ENCODE results near the gene DNMT3L.
"Not testable (repeated sequence)": the region's sequence is repeated elsewhere in the genome, so short reads cannot be mapped to it uniquely, and the experiment has no call there.

DNMT3L gene

DNA sequence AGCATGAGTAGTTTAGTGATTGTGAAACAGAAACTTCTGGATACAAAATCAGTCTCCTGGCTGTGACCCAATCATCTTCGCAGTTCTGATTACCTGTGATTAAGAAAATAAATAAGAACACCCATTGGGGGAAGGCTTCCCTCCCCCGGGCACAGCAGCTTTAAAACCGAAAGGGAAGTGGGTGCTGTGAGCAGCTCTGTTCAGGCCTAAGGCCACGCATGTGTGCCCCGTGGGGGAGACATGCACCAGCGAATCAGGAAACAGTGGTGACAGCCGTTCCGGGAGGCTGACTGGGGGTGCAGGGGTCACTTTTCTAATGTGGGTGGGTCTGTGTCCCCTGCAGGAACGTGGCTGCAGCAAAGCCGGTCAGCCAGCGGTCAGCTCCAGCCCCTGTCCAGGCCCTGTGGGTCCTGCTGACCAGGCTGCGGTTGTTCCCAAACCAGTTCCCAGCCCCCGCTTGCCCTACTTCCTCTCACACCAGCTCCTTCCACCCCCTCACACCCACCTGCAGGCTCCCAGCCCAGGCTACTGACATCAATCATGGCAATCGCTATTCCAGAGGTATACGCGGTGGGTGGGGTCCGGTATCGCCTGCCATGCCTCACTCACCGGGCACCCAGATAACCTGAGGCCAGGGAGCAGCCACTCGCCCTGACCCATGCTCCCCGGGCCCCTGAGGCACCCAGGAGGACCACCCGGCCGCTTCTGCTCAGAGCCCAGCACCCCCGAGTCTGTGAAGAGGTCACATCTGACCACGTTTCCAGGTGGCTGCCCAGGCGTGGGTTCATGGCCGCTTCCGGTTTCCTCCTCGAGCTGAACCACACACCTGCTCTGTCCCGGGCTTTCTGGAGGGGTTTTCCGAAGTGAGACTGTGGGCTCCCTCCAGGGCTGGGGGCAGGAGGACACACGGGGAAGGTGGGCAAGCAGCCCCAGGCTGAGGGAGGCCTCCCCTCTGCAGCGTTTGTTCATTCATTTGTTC lies 54.7 kb downstream of the DNMT3L start:
- not testable (repeated sequence) for FAIRE-seq; DNase-seq (ENCODE audit: insufficient read length, low spot score)

DNA sequence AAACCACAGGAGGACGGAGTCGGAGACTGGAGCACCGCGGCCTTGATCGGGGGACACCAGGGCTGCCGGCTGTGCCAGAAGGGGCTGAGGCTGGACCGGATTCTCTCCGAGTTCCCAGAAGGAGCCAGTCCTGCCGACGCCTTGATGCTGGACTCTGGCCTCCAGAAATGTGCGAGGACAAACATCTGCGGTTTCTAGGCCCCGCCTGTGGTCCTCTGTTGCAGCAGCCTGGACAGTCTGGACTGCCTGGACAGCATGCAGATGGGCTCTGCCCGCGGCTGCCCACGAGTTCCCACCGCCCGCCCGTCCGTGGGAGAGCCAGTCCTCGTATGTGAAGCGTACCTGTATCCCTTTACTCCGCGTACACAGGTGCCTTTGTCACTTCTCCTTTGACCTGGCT lies 55.5 kb downstream of the DNMT3L start:
- not testable (repeated sequence) for FAIRE-seq; DNase-seq (ENCODE audit: insufficient read length, low spot score)

DNA sequence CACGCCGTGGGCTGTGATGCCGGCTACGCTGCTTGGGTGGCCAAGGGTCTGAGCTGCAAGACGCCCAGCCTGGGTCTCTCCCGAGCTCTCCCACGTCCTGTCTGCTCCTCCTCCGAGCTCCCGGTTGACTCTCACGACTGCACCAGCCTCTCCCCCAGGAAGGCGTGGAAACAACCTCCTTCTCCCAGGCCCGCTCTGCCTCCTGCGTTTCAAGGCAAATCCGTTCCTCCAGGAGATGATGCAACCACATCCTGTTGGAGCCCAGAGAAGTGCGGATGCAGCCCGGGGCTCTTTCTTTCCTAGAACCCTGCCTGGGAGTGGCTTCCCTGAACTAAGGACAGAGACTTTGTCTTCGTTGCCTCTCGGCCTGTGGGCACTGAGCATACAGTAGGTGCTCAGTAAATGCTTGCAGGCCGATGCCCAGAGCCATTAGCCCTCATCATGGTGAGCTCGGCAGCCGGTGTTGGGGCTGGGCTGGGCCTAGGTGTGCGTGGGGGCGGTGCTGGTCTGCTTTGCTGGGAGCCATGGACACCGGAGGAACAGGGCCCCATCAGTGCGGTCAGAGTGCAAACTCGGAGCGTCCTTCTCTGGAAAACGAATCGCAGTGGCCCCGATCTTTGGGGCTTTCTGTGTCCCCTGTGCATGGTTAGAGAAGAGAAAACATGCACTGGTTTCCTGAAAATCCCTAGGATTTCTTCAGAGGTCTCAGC lies 59.0 kb downstream of the DNMT3L start:
- not testable (repeated sequence) for FAIRE-seq; DNase-seq (ENCODE audit: insufficient read length, low spot score)

DNA sequence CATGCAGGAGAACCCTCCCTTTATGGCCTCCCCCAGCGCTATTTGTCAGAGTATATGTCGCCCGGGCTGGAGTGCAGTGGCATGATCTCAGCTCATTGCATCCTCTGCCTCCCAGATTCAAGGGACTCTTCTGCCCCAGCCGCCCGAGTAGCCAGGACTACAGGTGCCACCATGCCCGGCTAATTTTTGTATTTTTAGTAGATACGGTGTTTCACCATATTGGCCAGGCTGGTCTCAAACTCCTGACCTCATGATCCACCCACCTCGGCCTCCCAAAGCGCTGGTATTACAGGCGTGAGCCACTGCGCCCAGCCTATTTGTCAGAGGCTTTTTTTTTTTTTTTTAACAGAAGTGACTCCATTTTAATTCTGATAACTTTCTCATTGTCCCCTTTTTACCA lies 61.7 kb downstream of the DNMT3L start:
- DNase-seq (ENCODE audit: insufficient read length, low spot score); FAIRE-seq: not testable (repeated sequence)

DNA sequence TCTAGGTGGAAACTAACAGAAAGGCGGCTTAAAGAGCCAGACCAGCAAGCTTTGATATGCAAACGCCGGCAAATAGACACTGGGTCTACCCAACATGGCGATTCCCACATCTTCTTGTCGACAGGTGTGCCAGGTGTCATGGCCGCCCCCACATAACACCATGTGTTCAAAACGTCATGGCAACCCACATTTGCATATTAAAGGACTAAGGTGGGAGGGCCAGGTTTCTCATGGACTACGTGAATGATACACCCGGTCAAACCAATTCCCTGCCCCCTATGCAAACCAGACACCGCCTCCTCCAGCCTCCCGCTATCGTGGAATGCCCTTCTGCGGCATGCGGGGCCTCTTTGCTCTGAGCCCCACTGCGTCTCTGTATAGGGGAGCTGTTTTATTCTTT lies 62.2 kb downstream of the DNMT3L start:
- FAIRE-seq (no peak), DNase-seq (ENCODE audit: insufficient read length, low spot score) (no peak)
- TF ChIP-seq, protein P1, sequence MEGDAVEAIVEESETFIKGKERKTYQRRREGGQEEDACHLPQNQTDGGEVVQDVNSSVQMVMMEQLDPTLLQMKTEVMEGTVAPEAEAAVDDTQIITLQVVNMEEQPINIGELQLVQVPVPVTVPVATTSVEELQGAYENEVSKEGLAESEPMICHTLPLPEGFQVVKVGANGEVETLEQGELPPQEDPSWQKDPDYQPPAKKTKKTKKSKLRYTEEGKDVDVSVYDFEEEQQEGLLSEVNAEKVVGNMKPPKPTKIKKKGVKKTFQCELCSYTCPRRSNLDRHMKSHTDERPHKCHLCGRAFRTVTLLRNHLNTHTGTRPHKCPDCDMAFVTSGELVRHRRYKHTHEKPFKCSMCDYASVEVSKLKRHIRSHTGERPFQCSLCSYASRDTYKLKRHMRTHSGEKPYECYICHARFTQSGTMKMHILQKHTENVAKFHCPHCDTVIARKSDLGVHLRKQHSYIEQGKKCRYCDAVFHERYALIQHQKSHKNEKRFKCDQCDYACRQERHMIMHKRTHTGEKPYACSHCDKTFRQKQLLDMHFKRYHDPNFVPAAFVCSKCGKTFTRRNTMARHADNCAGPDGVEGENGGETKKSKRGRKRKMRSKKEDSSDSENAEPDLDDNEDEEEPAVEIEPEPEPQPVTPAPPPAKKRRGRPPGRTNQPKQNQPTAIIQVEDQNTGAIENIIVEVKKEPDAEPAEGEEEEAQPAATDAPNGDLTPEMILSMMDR (IDR thresholded peaks at IDR 0.05; ENCODE audit: insufficient read depth, missing control alignments): no peak

DNA sequence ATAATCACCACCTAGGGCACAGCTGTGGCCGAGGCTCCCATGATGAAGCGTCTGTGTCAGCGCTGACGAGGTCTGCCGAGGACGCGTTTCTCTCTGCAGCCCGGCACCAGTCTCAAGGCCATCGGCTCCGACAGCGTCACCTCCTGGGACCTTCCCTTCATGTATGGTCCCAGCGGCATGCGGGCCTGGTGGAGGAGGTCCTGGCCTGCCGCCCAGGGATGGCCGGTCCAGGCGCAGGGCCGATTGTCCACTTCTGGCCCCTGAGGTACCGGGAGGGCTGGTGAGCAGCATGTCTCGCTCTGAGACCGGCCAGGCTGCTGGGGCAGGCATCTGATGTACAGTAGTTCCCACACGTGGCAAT lies 64.6 kb downstream of the DNMT3L start:
- not testable (repeated sequence) for FAIRE-seq; DNase-seq (ENCODE audit: insufficient read length, low spot score)

Data from D721Med (cell line).